Keratinocyte (primary cell): ENCODE data around the gene ZNF598. TPM values are rescaled to one million over a fixed set of nuclear protein-coding genes. Genes with fewer than 3 reads are reported as not detected.

ENCODE experiments used
- DNase-seq: peaks from one replicate; pipeline ENCODE4 v3.0.0-alpha.2; 2011; ENCODE audit warnings: low read depth, missing footprints, low spot score
- FAIRE-seq: peaks from 2 replicates; lab custom pipeline; 2011; peaks lifted over from hg19 to GRCh38; lab: Jason Lieb, UNC
- H2AFZ ChIP-seq: 2 replicates; pipeline ENCODE4 v1.6.0; 2012; ENCODE audit warnings: low read length, control low read depth, inconsistent platforms; ENCODE audit not compliant: control insufficient read depth
- H3K27ac ChIP-seq: 2 replicates; pipeline ENCODE4 v1.5.1; 2011; ENCODE audit warnings: low read length; ENCODE audit not compliant: control insufficient read depth, insufficient read depth
- H3K27me3 ChIP-seq: 3 replicates; pipeline ENCODE4 v1.6.0; 2011; ENCODE audit warnings: low read length; ENCODE audit not compliant: control insufficient read depth, insufficient read depth; ENCODE audit errors: extremely low read depth
- H3K36me3 ChIP-seq, 2 experiments: 2 replicates in 1 of 2; 3 replicates in 1 of 2; pipeline ENCODE4 v1.5.1; 2011; ENCODE audit warnings: low read length in 2 of 2, mild to moderate bottlenecking in 1 of 2; ENCODE audit not compliant: control insufficient read depth in 2 of 2, insufficient read depth in 2 of 2; ENCODE audit errors: extremely low read depth in 1 of 2
- H3K4me1 ChIP-seq: 3 replicates; pipeline ENCODE4 v1.5.1; 2011; ENCODE audit warnings: low read length; ENCODE audit not compliant: control insufficient read depth, insufficient read depth; ENCODE audit errors: extremely low read depth
- H3K4me2 ChIP-seq: 3 replicates; pipeline ENCODE4 v1.6.0; 2011; ENCODE audit warnings: low read depth, low read length; ENCODE audit not compliant: control insufficient read depth, insufficient read depth; ENCODE audit errors: extremely low read depth
- H3K4me3 ChIP-seq, 3 experiments: fragments of 200-600 bp in 1 of 3; sonication (generic) in 1 of 3; 2 replicates in 2 of 3; 3 replicates in 1 of 3; pipeline ENCODE4 v1.5.1; 2011 to 2016; ENCODE audit warnings: low read length in 3 of 3, mild to moderate bottlenecking in 3 of 3, control low read depth in 2 of 3, inconsistent platforms in 1 of 3, low read depth in 1 of 3, mixed read lengths in 1 of 3, mixed run types in 1 of 3, moderate library complexity in 1 of 3; ENCODE audit not compliant: control insufficient read depth in 2 of 3, insufficient read depth in 2 of 3; ENCODE audit errors: extremely low read depth in 1 of 3
- H3K79me2 ChIP-seq: 2 replicates; pipeline ENCODE4 v1.6.0; 2012; ENCODE audit warnings: low read length; ENCODE audit not compliant: control insufficient read depth, insufficient read depth
- H3K9ac ChIP-seq: 3 replicates; pipeline ENCODE4 v1.6.0; 2011; ENCODE audit warnings: low read length; ENCODE audit not compliant: control insufficient read depth, insufficient read depth; ENCODE audit errors: extremely low read depth
- H3K9me1 ChIP-seq: 3 replicates; pipeline ENCODE4 v1.6.0; 2011; ENCODE audit warnings: low read length; ENCODE audit not compliant: control insufficient read depth, insufficient read depth; ENCODE audit errors: extremely low read depth
- H3K9me3 ChIP-seq: 2 replicates; pipeline ENCODE4 v1.5.1; 2012; ENCODE audit warnings: low read depth, low read length; ENCODE audit not compliant: control insufficient read depth
- H4K20me1 ChIP-seq: 3 replicates; pipeline ENCODE4 v1.6.0; 2011; ENCODE audit warnings: low read length; ENCODE audit not compliant: control insufficient read depth, insufficient read depth; ENCODE audit errors: extremely low read depth
- EZH2 ChIP-seq: IDR thresholded peaks from one replicate; pipeline ENCODE4 v1.6.1; 2012; ENCODE audit warnings: inconsistent platforms, mild to moderate bottlenecking, low read length, moderate library complexity
- dilution Hi-C: fragments of 300-500 bp; cut with MboI; formaldehyde crosslinking; loops from one replicate; pipeline ENCODE4 v1.7.0; 2020; ENCODE audit warnings: low sequenced_read_pairs; ENCODE audit not compliant: extremely low pct_ligation_motif_present
- polyA plus RNA-seq, 5 experiments: library from polyadenylated mRNA; depleted of rRNA in 3 of 5; stranded (reverse) in 3 of 5; stranded (forward) in 1 of 5; unstranded in 1 of 5; fragments of >200 nt; gene quantifications; 1 replicate in 1 of 5; 2 replicates in 3 of 5; 3 replicates in 1 of 5; pipeline versions ENCODE4 v1.2.1 to v1.2.3, GENCODE V29; 2011 to 2012; ENCODE audit warnings: missing spikeins in 2 of 5, low read depth in 1 of 5, low replicate concordance in 1 of 5
- TF ChIP-seq, protein P1 (sequence below), 3 experiments: IDR thresholded peaks in 1 of 3; conservative IDR thresholded peaks in 1 of 3; optimal IDR thresholded peaks in 1 of 3; 2 replicates in 2 of 3; 3 replicates in 1 of 3; pipeline versions ENCODE3 to v1.5.1; 2011; ENCODE audit warnings: low read length in 3 of 3, mild to moderate bottlenecking in 3 of 3, moderate library complexity in 2 of 3, control low read depth in 1 of 3, inconsistent platforms in 1 of 3; ENCODE audit not compliant: insufficient read depth in 2 of 3; ENCODE audit errors: extremely low read depth in 1 of 3

ZNF598 gene
- polyA plus RNA-seq, 1 donor (not counting 4 experiments of a cell fraction or from before 2014, with no cell fraction given) = 18.0 TPM

DNA sequence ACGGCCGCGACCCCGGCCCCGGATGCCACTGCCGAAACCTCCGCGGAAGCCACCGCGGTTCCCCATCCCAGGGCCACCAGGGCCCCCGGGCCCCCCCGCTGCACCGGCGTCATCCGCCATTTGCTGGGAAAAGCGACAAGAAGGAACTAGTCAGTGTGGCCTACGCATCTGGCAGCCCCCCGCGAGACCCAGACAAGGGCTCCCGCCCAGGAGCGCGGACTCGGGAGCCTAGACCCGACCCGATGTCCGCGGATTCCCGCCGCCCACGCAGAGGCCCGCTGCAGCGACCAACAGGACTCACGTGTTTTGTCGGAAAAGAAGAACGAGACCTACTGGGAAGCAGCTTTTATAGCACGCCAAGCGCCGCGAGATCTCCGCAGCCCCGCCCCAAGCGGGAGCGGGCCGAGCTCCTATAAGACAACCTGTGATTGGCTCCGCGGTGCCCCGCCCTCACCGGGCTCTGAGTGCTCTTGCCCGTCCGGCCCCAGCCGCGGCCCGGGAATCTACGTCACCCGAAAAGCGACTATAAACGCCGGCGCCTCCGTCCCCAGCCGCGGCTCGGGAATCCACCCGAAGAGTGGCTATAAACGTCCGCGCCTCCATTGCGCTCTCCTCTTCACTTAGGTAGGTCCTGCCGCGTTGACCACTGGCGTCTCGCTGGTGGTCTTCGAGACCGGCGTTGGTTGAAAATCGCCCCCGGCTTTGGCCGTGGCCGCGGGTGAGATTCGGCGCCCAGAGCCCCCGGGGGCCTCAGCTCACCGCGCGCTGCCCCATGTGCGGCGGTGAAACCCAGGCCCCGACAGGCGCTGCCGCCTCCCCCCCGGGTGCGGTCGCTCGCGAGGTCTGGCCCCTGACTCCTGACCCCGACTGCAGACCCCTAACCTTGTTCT lies 44.9 kb downstream of the ZNF598 start, which contains the start of gene RPS2:
RPS2 (minus strand) TSS at position 321 of the 890 bp plus-strand sequence; CDS start at position 120, 201 bp downstream.
- dilution Hi-C loops = no loop called here
- FAIRE-seq (no peak), DNase-seq (peak; percentile 98)
- no peaks in the 10 kb centered on the region for H3K27me3 ChIP-seq
- peaks cover 55% of the 10 kb centered on the region for H3K79me2 ChIP-seq
- no peaks in the 10 kb centered on the region for H3K9me3 ChIP-seq
- H3K4me1 ChIP-seq = peaks cover 34% of the 10 kb centered on the region
- H3K9me1 ChIP-seq = peaks cover 3% of the 10 kb centered on the region
- peaks cover 28% of the 10 kb centered on the region for H4K20me1 ChIP-seq
- H3K27ac ChIP-seq = peak within 1 kb of the TSS; percentile 88
- peak within 1 kb of the TSS; percentile 99 for H3K4me2 ChIP-seq
- peak within 1 kb of the TSS; percentile 69 to 85 (median 79) for H3K4me3 ChIP-seq
- peak within 1 kb of the TSS; percentile 85 for H3K9ac ChIP-seq
- TF ChIP-seq EZH2 = no peak
- TF ChIP-seq, protein P1, sequence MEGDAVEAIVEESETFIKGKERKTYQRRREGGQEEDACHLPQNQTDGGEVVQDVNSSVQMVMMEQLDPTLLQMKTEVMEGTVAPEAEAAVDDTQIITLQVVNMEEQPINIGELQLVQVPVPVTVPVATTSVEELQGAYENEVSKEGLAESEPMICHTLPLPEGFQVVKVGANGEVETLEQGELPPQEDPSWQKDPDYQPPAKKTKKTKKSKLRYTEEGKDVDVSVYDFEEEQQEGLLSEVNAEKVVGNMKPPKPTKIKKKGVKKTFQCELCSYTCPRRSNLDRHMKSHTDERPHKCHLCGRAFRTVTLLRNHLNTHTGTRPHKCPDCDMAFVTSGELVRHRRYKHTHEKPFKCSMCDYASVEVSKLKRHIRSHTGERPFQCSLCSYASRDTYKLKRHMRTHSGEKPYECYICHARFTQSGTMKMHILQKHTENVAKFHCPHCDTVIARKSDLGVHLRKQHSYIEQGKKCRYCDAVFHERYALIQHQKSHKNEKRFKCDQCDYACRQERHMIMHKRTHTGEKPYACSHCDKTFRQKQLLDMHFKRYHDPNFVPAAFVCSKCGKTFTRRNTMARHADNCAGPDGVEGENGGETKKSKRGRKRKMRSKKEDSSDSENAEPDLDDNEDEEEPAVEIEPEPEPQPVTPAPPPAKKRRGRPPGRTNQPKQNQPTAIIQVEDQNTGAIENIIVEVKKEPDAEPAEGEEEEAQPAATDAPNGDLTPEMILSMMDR (optimal IDR thresholded peaks at IDR 0.05 in 1 of 3, IDR thresholded peaks at IDR 0.05 in 1 of 3, conservative IDR thresholded peaks at IDR 0.05 in 1 of 3; ENCODE audit: extremely low read depth in 1 of 3, insufficient read depth in 2 of 3, low read length in 3 of 3) = no peak
- peaks cover 17 to 31% of the 10 kb centered on the region in 2 experiments for H3K36me3 ChIP-seq
- H2AFZ ChIP-seq = peak within 1 kb of the TSS; percentile 36

- H3K79me2 ChIP-seq = peaks cover 59% of the 10 kb centered on the region
- peaks cover 36% of the 10 kb centered on the region for H3K4me1 ChIP-seq
- FAIRE-seq = no peak
Observed at GRCh38 chr16:1963806-1964505, 45.7 kb downstream of the ZNF598 start.

More at GRCh38 chr16:1963806-1964505, 45.7 kb downstream of the ZNF598 start:
- no peaks in the 10 kb centered on the region for H3K27me3 ChIP-seq
- peak overlapping the region; percentile 85 for H3K9ac ChIP-seq
- peak overlapping the region; percentile 91 for H3K4me2 ChIP-seq
- H3K9me3 ChIP-seq = no peaks in the 10 kb centered on the region
- H3K4me3 ChIP-seq = peak overlapping the region; percentile 59 to 85 (median 76)
- no peak for DNase-seq
- TF ChIP-seq EZH2 = no peak
- TF ChIP-seq, protein P1 (optimal IDR thresholded peaks at IDR 0.05 in 1 of 3, IDR thresholded peaks at IDR 0.05 in 1 of 3, conservative IDR thresholded peaks at IDR 0.05 in 1 of 3; ENCODE audit: extremely low read depth in 1 of 3, insufficient read depth in 2 of 3, low read length in 3 of 3) = peak in 1 of 3 experiments; percentile 7
- peak overlapping the region; percentile 82 for H3K27ac ChIP-seq
- dilution Hi-C loops = no loop called here
- H3K9me1 ChIP-seq = peaks cover 3% of the 10 kb centered on the region
- H2AFZ ChIP-seq = no peak overlapping the region
- H3K36me3 ChIP-seq = peaks cover 17 to 31% of the 10 kb centered on the region in 2 experiments
- peaks cover 28% of the 10 kb centered on the region for H4K20me1 ChIP-seq
